ENCODE results near the gene TMC1.

DNA sequence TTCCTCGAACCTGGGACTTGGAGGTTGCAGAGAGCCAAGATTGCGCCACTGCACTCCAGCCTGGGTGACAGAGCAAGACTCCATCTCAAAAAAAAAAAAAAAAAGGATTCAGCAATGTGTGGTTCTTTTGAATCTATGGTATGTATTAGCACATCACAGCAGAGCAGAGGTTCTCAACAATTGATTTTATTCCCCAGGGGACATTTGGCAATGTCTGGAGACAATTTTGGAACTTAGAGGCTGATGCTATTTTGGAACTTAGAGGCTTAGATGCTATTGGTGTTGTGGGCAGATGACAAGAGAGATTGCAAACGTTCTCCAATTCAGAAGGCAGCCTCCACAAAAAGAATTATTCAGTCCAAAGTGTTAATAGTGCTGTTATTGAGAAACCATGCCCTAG is 115.2 kb downstream of the TMC1 start:
- TF ChIP-seq, protein P1, sequence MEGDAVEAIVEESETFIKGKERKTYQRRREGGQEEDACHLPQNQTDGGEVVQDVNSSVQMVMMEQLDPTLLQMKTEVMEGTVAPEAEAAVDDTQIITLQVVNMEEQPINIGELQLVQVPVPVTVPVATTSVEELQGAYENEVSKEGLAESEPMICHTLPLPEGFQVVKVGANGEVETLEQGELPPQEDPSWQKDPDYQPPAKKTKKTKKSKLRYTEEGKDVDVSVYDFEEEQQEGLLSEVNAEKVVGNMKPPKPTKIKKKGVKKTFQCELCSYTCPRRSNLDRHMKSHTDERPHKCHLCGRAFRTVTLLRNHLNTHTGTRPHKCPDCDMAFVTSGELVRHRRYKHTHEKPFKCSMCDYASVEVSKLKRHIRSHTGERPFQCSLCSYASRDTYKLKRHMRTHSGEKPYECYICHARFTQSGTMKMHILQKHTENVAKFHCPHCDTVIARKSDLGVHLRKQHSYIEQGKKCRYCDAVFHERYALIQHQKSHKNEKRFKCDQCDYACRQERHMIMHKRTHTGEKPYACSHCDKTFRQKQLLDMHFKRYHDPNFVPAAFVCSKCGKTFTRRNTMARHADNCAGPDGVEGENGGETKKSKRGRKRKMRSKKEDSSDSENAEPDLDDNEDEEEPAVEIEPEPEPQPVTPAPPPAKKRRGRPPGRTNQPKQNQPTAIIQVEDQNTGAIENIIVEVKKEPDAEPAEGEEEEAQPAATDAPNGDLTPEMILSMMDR (IDR thresholded peaks at IDR 0.05) = no peak
- TF ChIP-seq POLR2AphosphoS5 (IDR thresholded peaks at IDR 0.05; ENCODE audit: low read depth, low read length) = no peak

Measured in Panc1 (cell line).